Small intestine (tissue), 7 donors: Measurements from ENCODE around the gene DDC. TPM values are rescaled to one million over a fixed set of nuclear protein-coding genes. Genes with fewer than 3 reads are reported as not detected.
"Not testable (repeated sequence)": the region's sequence is repeated elsewhere in the genome, so short reads cannot be mapped to it uniquely, and the experiment has no call there.

Experiments used
- DNase-seq, 2 donors: peaks; one replicate each; pipeline versions ENCODE4 v3.0.0 to v3.0.0-alpha.2; 2013
- FAIRE-seq: peaks from 2 replicates; lab custom pipeline; 2012; peaks lifted over from hg19 to GRCh38; lab: Jason Lieb, UNC
- H3K27ac ChIP-seq, 3 donors: one replicate each; pipeline ENCODE4 v1.5.1; 2013; ENCODE audit warnings: low read length in 2 of 3, mild to moderate bottlenecking in 2 of 3, control low read depth in 1 of 3, inconsistent platforms in 1 of 3, low read depth in 1 of 3, moderate library complexity in 1 of 3
- H3K27me3 ChIP-seq, 3 donors: one replicate each; pipeline ENCODE4 v1.6.1; 2013; ENCODE audit warnings: low read length in 3 of 3, inconsistent platforms in 1 of 3; ENCODE audit not compliant: control insufficient read depth in 3 of 3, insufficient read depth in 3 of 3
- H3K36me3 ChIP-seq, 3 donors: one replicate each; pipeline ENCODE4 v1.6.1; 2013; ENCODE audit warnings: low read length in 3 of 3, inconsistent platforms in 1 of 3, low read depth in 1 of 3, mild to moderate bottlenecking in 1 of 3, moderate library complexity in 1 of 3; ENCODE audit not compliant: control insufficient read depth in 3 of 3, insufficient read depth in 2 of 3
- H3K4me1 ChIP-seq, 3 donors: one replicate each; pipeline ENCODE4 v1.6.1; 2013; ENCODE audit warnings: low read length in 2 of 3, inconsistent platforms in 1 of 3, low read depth in 1 of 3, mild to moderate bottlenecking in 1 of 3, moderate library complexity in 1 of 3; ENCODE audit not compliant: control insufficient read depth in 3 of 3, insufficient read depth in 2 of 3
- H3K4me3 ChIP-seq, 3 donors: one replicate each; pipeline ENCODE4 v1.5.1; 2013; ENCODE audit warnings: low read length in 3 of 3, control low read depth in 1 of 3, inconsistent platforms in 1 of 3, low read depth in 1 of 3, mild to moderate bottlenecking in 1 of 3, moderate library complexity in 1 of 3
- H3K9me3 ChIP-seq, 2 donors: one replicate each; pipeline ENCODE4 v1.6.1; 2013; ENCODE audit warnings: low read depth in 1 of 2, low read length in 1 of 2; ENCODE audit not compliant: control insufficient read depth in 2 of 2, insufficient read depth in 1 of 2
- WGBS, 3 donors: extraction: QIAGEN DNeasy Blood & Tissue Kit; methylation state at CpG; one replicate each; pipeline ENCODE4 v1.1.7; 2013; 5-methylcytosine and 5-hydroxymethylcytosine counted together
- polyA plus RNA-seq, 4 donors: library from polyadenylated mRNA; stranded (reverse) in 3 of 4; unstranded in 1 of 4; fragments of 200-250 nt in 3 of 4; fragments of 120-200 nt in 1 of 4; gene quantifications; one replicate each; pipeline versions ENCODE4 v1.2.1 to v1.2.3, GENCODE V29; 2013
- donor health status: healthy with polysubstance abuse.
- donor health status: control.
- donor health status: control.
- donor health status: Bipolar disorder and iron deficiency.
- donor health status: healthy.

DDC gene
- polyA plus RNA-seq, 4 donors = 127 to 689 (median 344) TPM

- WGBS, 3 donors = 14 to 17% (median 15%) methylated on average over 30 of the region's 30 CpGs
Observed at GRCh38 chr7:50467817-50468610, 97.2 kb downstream of the DDC start.

GRCh38 chr7:50466815-50467585, 98.2 kb downstream of the DDC start:
- FAIRE-seq = no peak
- Histone ChIP-seq H3K36me3 (peaks cover 0 to 66% (median 8%) of the 10 kb centered on the region in 3 donors), H3K27ac (no peak overlapping the region), H3K9me3 (no peaks in the 10 kb centered on the region), H3K4me1 (peaks cover 0 to 6% (median 0%) of the 10 kb centered on the region in 3 donors), H3K4me3 (no peak overlapping the region), H3K27me3 (no peaks in the 10 kb centered on the region)
- 96 to 97% (median 97%) methylated on average over 11 of the region's 11 CpGs for WGBS, 3 donors
- no peak for DNase-seq

More at GRCh38 chr7:50467817-50468610, 97.2 kb downstream of the DDC start:
- no peak overlapping the region for H3K4me3 ChIP-seq
- H3K27me3 ChIP-seq = no peaks in the 10 kb centered on the region
- no peak overlapping the region for H3K27ac ChIP-seq
- FAIRE-seq (no peak), DNase-seq (peak; percentile 76 to 86)
- no peaks in the 10 kb centered on the region for H3K9me3 ChIP-seq
- H3K36me3 ChIP-seq = peaks cover 0 to 72% (median 8%) of the 10 kb centered on the region in 3 donors
- peaks cover 0 to 6% (median 0%) of the 10 kb centered on the region in 3 donors for H3K4me1 ChIP-seq

- peaks cover 0 to 3% (median 0%) of the 10 kb centered on the region in 3 donors for H3K4me1 ChIP-seq
- peaks cover 0 to 46% (median 8%) of the 10 kb centered on the region in 3 donors for H3K36me3 ChIP-seq
- H3K9me3 ChIP-seq = peaks cover 0 to 5% of the 10 kb centered on the region in 2 donors
- DNase-seq (no peak), FAIRE-seq (no peak)
- no peaks in the 10 kb centered on the region for H3K27me3 ChIP-seq
- 90 to 97% (median 95%) methylated on average over 13 of the region's 13 CpGs for WGBS, 3 donors
- H3K4me3 ChIP-seq = no peak overlapping the region
- no peak overlapping the region for H3K27ac ChIP-seq
Observed at GRCh38 chr7:50463035-50463434, 102.2 kb downstream of the DDC start.

GRCh38 chr7:50462361-50462760, 102.8 kb downstream of the DDC start:
- FAIRE-seq = no peak
- no peak overlapping the region for H3K4me3 ChIP-seq
- WGBS, 3 donors = 71 to 95% (median 71%) methylated on average over 4 of the region's 4 CpGs
- H3K27ac ChIP-seq = no peak overlapping the region
- peaks cover 0 to 5% of the 10 kb centered on the region in 2 donors for H3K9me3 ChIP-seq
- H3K36me3 ChIP-seq = peaks cover 0 to 44% (median 8%) of the 10 kb centered on the region in 3 donors
- H3K27me3 ChIP-seq = no peaks in the 10 kb centered on the region
- H3K4me1 ChIP-seq = no peaks in the 10 kb centered on the region
- DNase-seq = no peak

- H3K4me1 ChIP-seq = peaks cover 0 to 2% (median 0%) of the 10 kb centered on the region in 3 donors
- DNase-seq = no peak
- peaks cover 0 to 5% of the 10 kb centered on the region in 2 donors for H3K9me3 ChIP-seq
- WGBS, 3 donors = 94 to 100% (median 97%) methylated on average over 1 of the region's 1 CpG
- no peaks in the 10 kb centered on the region for H3K27me3 ChIP-seq
- FAIRE-seq = no peak
- no peak overlapping the region for H3K4me3 ChIP-seq
- H3K27ac ChIP-seq = no peak overlapping the region
- peaks cover 0 to 42% (median 5%) of the 10 kb centered on the region in 3 donors for H3K36me3 ChIP-seq
Observed at GRCh38 chr7:50461695-50462094, 103.5 kb downstream of the DDC start.

GRCh38 chr7:50459183-50459582, 106.0 kb downstream of the DDC start:
- not testable (repeated sequence) for H3K27me3 ChIP-seq, H3K27ac ChIP-seq, H3K4me3 ChIP-seq, H3K9me3 ChIP-seq, FAIRE-seq, DNase-seq, H3K4me1 ChIP-seq
- peaks cover 0 to 24% (median 0%) of the 10 kb centered on the region in 3 donors for H3K36me3 ChIP-seq
- WGBS, 3 donors = 97 to 99% (median 98%) methylated on average over 16 to 25 of the region's 27 CpGs

- whole genome bisulfite sequencing, 3 donors = 100% methylated on average over 2 of the region's 4 CpGs; no CpG with 5 or more reads in 2 of the 3 donors
- FAIRE-seq, H3K9me3 ChIP-seq, DNase-seq, H3K27ac ChIP-seq, H3K27me3 ChIP-seq, H3K4me3 ChIP-seq, H3K4me1 ChIP-seq: not testable (repeated sequence)
- peaks cover 0 to 18% (median 0%) of the 10 kb centered on the region in 3 donors for H3K36me3 ChIP-seq
Observed at GRCh38 chr7:50458651-50459050, 106.6 kb downstream of the DDC start.

- DNase-seq (peak in 1 of 2 donors; percentile 48), FAIRE-seq (no peak)
- H3K4me1 ChIP-seq = peaks cover 0 to 8% (median 2%) of the 10 kb centered on the region in 3 donors
- no peak overlapping the region for H3K4me3 ChIP-seq
- no peak overlapping the region for H3K27ac ChIP-seq
- peaks cover 0 to 7% (median 0%) of the 10 kb centered on the region in 3 donors for H3K36me3 ChIP-seq
- H3K27me3 ChIP-seq = no peaks in the 10 kb centered on the region
- 66 to 71% (median 67%) methylated on average over 3 of the region's 3 CpGs for WGBS, 3 donors
- peaks cover 0 to 2% of the 10 kb centered on the region in 2 donors for H3K9me3 ChIP-seq
Observed at GRCh38 chr7:50456371-50457123, 108.7 kb downstream of the DDC start.
